Ishikawa (cell line): Measurements from ENCODE around the gene CMSS1.

ENCODE experiments used
- CEBPB ChIP-seq: IDR thresholded peaks from 2 replicates; pipeline ENCODE4 v1.6.1; 2012
- CREB1 ChIP-seq: IDR thresholded peaks from 2 replicates; pipeline ENCODE4 v1.6.1; 2012; ENCODE audit warnings: low read depth
- EGR1 ChIP-seq: IDR thresholded peaks from 2 replicates; pipeline ENCODE4 v1.6.1; 2012
- EP300 ChIP-seq: IDR thresholded peaks from 2 replicates; pipeline ENCODE4 v1.6.1; 2012; ENCODE audit warnings: borderline replicate concordance
- FOXM1 ChIP-seq: IDR thresholded peaks from 2 replicates; pipeline ENCODE4 v1.6.1; 2012; ENCODE audit warnings: low read depth, borderline replicate concordance
- NFIC ChIP-seq: IDR thresholded peaks from 2 replicates; pipeline ENCODE4 v1.6.1; 2012
- RAD21 ChIP-seq: IDR thresholded peaks from 2 replicates; pipeline ENCODE4 v1.6.1; 2012; ENCODE audit warnings: low read depth
- REST ChIP-seq: IDR thresholded peaks from 2 replicates; pipeline ENCODE4 v1.6.1; 2012; ENCODE audit warnings: low read depth, mild to moderate bottlenecking
- TAF1 ChIP-seq: IDR thresholded peaks from 2 replicates; pipeline ENCODE4 v1.6.1; 2012; ENCODE audit warnings: low read depth, mild to moderate bottlenecking
- TCF12 ChIP-seq: IDR thresholded peaks from 2 replicates; pipeline ENCODE4 v1.6.1; 2012; ENCODE audit warnings: low read depth
- TEAD4 ChIP-seq: IDR thresholded peaks from 2 replicates; pipeline ENCODE4 v1.6.1; 2012
- USF1 ChIP-seq: IDR thresholded peaks from 2 replicates; pipeline ENCODE4 v1.6.1; 2012
- YY1 ChIP-seq: IDR thresholded peaks from 2 replicates; pipeline ENCODE4 v1.6.1; 2012; ENCODE audit warnings: low read depth
- ZBTB7A ChIP-seq: IDR thresholded peaks from 2 replicates; pipeline ENCODE4 v1.6.1; 2012; ENCODE audit warnings: low read depth
- TF ChIP-seq, protein P1 (sequence below): IDR thresholded peaks from 2 replicates; pipeline ENCODE4 v1.6.1; 2012

The CMSS1 gene

GRCh38 chr3:100093831-100094230 is 276.2 kb downstream of the CMSS1 start:
- TF ChIP-seq CEBPB (no peak), TAF1 (no peak), REST (no peak), ZBTB7A (no peak), RAD21 (no peak), CREB1 (no peak), USF1 (no peak), NFIC (no peak), TEAD4 (no peak)
- TF ChIP-seq, protein P1, sequence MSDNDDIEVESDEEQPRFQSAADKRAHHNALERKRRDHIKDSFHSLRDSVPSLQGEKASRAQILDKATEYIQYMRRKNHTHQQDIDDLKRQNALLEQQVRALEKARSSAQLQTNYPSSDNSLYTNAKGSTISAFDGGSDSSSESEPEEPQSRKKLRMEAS, result no peak

DNA sequence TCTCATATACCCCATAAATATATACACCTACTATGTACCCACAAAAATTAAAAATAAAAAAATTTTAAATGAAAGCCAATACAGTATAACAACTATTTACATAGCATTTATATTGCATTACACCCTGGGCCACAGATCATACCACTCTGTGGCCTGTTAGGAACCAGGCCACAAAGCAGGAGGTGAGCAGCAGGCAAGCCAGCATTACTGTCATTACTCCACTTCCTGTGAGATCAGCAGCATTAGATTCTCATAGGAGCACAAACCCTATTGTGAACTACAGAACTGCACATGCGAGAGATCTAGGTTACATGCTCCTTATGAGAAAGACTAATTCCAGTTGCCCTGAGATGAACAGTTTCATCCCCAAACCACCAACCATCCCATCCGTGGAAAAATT is 279.2 kb downstream of the CMSS1 start:
- TF ChIP-seq TEAD4 (no peak), YY1 (no peak), FOXM1 (no peak), CREB1 (no peak), ZBTB7A (no peak), TCF12 (no peak), REST (no peak), EP300 (no peak), NFIC (no peak), CEBPB (no peak), EGR1 (no peak)
- TF ChIP-seq, protein P1, result no peak

GRCh38 chr3:100097919-100098783 is 280.5 kb downstream of the CMSS1 start:
- TF ChIP-seq NFIC (peak; percentile 56), CREB1 (no peak), CEBPB (no peak), FOXM1 (no peak), TCF12 (peak; percentile 52; the same call in 1 of the 2 replicates), REST (no peak), TEAD4 (peak; percentile 89)
- TF ChIP-seq, protein P1, result no peak

DNA sequence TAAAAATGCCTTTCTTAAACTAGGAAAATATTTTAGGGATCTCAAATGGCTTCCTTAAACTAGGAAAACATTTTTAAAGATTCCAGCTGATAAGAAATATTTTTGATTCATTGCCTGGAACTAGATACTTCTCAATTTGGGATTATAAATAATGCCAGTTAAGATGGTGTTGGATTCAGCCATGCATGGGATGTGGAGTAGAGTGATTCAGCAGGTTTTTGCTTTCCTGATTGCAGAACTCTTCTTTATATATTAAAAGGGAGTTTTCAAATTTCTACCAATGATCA is 281.1 kb downstream of the CMSS1 start:
- TF ChIP-seq NFIC (no peak), RAD21 (no peak), REST (no peak), TAF1 (no peak), USF1 (no peak), TEAD4 (no peak), FOXM1 (no peak), TCF12 (no peak), YY1 (no peak), EGR1 (no peak), CEBPB (no peak), EP300 (no peak), CREB1 (no peak), ZBTB7A (no peak)
- TF ChIP-seq, protein P1, result no peak
